Measurements from ENCODE around the gene PSMB5. TPM values are rescaled to one million over a fixed set of nuclear protein-coding genes. Genes with fewer than 3 reads are reported as not detected.
A peak's percentile ranks its signal among the peaks of the same experiment; 100 is the strongest.

Gene PSMB5
- total and polyA plus RNA-seq, 9 of the 15 experiments (the other 6 are each of a cell fraction or from before 2014, with no cell fraction given): 198 to 1,870 (median 269) TPM

GRCh38 chr14:23006544-23007419 is 27.9 kb downstream of the PSMB5 start (continued):
- TF ChIP-seq KAT2B (IDR thresholded peaks at IDR 0.05; ENCODE audit: low read depth, low read length) (no peak), GABPB1 (CRISPR knock-in tag; IDR thresholded peaks at IDR 0.05) (peak; percentile 84), ZNF407 (IDR thresholded peaks at IDR 0.05; ENCODE audit: low read depth) (no peak), SMAD2 (IDR thresholded peaks at IDR 0.05; ENCODE audit: low read depth, low read length) (no peak), TAF7 (tag; IDR thresholded peaks at IDR 0.05) (peak; percentile 77; the same call in 1 of the 2 replicates), ZFP30 (CRISPR knock-in tag; IDR thresholded peaks at IDR 0.05; ENCODE audit: borderline replicate concordance) (no peak), CCNT2 (IDR thresholded peaks at IDR 0.05; ENCODE audit: borderline replicate concordance, extremely low read depth, insufficient read length, low read depth, low read length) (peak; percentile 91), SETDB1 (IDR thresholded peaks at IDR 0.05; ENCODE audit: low read length) (no peak), SRF (CRISPR knock-in tag; IDR thresholded peaks at IDR 0.05) (peak in 1 of 2 experiments; percentile 58; a peak in 1 of 4 replicates), CBFB (CRISPR knock-in tag; IDR thresholded peaks at IDR 0.05) (no peak), ZNF551 (CRISPR knock-in tag; IDR thresholded peaks at IDR 0.05) (no peak), PHB (CRISPR knock-in tag; IDR thresholded peaks at IDR 0.05) (0 out of 2 replicates have a peak, but pooled peaks have one; percentile 50), YBX1 (IDR thresholded peaks at IDR 0.05) (no peak)
- TF ChIP-seq, protein P1, sequence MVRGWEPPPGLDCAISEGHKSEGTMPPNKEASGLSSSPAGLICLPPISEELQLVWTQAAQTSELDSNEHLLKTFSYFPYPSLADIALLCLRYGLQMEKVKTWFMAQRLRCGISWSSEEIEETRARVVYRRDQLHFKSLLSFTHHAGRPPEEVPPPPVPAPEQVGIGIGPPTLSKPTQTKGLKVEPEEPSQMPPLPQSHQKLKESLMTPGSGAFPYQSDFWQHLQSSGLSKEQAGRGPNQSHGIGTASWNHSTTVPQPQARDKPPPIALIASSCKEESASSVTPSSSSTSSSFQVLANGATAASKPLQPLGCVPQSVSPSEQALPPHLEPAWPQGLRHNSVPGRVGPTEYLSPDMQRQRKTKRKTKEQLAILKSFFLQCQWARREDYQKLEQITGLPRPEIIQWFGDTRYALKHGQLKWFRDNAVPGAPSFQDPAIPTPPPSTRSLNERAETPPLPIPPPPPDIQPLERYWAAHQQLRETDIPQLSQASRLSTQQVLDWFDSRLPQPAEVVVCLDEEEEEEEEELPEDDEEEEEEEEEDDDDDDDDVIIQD (CRISPR knock-in tag; IDR thresholded peaks at IDR 0.05): no peak
- TF ChIP-seq, protein P2, sequence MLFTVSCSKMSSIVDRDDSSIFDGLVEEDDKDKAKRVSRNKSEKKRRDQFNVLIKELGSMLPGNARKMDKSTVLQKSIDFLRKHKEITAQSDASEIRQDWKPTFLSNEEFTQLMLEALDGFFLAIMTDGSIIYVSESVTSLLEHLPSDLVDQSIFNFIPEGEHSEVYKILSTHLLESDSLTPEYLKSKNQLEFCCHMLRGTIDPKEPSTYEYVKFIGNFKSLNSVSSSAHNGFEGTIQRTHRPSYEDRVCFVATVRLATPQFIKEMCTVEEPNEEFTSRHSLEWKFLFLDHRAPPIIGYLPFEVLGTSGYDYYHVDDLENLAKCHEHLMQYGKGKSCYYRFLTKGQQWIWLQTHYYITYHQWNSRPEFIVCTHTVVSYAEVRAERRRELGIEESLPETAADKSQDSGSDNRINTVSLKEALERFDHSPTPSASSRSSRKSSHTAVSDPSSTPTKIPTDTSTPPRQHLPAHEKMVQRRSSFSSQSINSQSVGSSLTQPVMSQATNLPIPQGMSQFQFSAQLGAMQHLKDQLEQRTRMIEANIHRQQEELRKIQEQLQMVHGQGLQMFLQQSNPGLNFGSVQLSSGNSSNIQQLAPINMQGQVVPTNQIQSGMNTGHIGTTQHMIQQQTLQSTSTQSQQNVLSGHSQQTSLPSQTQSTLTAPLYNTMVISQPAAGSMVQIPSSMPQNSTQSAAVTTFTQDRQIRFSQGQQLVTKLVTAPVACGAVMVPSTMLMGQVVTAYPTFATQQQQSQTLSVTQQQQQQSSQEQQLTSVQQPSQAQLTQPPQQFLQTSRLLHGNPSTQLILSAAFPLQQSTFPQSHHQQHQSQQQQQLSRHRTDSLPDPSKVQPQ (CRISPR knock-in tag; IDR thresholded peaks at IDR 0.05; ENCODE audit: borderline replicate concordance): no peak
